Right kidney (tissue), 9 donors: Measurements from ENCODE around the gene ACAA1.
A peak's percentile ranks its signal among the peaks of the same experiment; 100 is the strongest.
"Not testable (repeated sequence)": the region's sequence is repeated elsewhere in the genome, so short reads cannot be mapped to it uniquely, and the experiment has no call there.

ENCODE experiments used
- DNase-seq: peaks from one replicate; pipeline ENCODE4 v3.0.0-alpha.2; 2016
- long read RNA-seq, 8 donors: transcript quantifications; one replicate each; lab custom pipeline, GENCODE V29; 2026

Gene ACAA1
- long read RNA-seq, donor 1, transcript ACAA1-202 (12 exons, 1,785 nt): major isoform, 39 of 67 reads
- long read RNA-seq, donor 1, transcript ACAA1-215 (3 exons, 876 nt): minor isoform, 6 of 67 reads
- long read RNA-seq, donor 1, partial matches to known transcripts: 18 of 67 reads
- long read RNA-seq, donor 1, other reads (novel, unspliced or antisense): 0 of 67 reads
- long read RNA-seq, donor 2, transcript ACAA1-202 (12 exons, 1,785 nt): major isoform, 29 of 37 reads
- long read RNA-seq, donor 2, partial matches to known transcripts: 6 of 37 reads
- long read RNA-seq, donor 2, other reads (novel, unspliced or antisense): 0 of 37 reads
- long read RNA-seq, donor 3, transcript ACAA1-202 (12 exons, 1,785 nt): major isoform, 11 of 12 reads
- long read RNA-seq, donor 3, partial matches to known transcripts: 0 of 12 reads
- long read RNA-seq, donor 3, other reads (novel, unspliced or antisense): 0 of 12 reads
- long read RNA-seq, donor 4, transcript ACAA1-202 (12 exons, 1,785 nt): major isoform, 15 of 44 reads
- long read RNA-seq, donor 4, partial matches to known transcripts: 23 of 44 reads
- long read RNA-seq, donor 4, other reads (novel, unspliced or antisense): 0 of 44 reads
- long read RNA-seq, donor 5, transcript ACAA1-202 (12 exons, 1,785 nt): major isoform, 31 of 64 reads
- long read RNA-seq, donor 5, transcript ACAA1-215 (3 exons, 876 nt): minor isoform, 7 of 64 reads
- long read RNA-seq, donor 5, partial matches to known transcripts: 24 of 64 reads
- long read RNA-seq, donor 5, other reads (novel, unspliced or antisense): 0 of 64 reads
- long read RNA-seq, donor 6, transcript ACAA1-202 (12 exons, 1,785 nt): major isoform, 31 of 47 reads
- long read RNA-seq, donor 6, partial matches to known transcripts: 14 of 47 reads
- long read RNA-seq, donor 6, other reads (novel, unspliced or antisense): 0 of 47 reads
- long read RNA-seq, donor 7, transcript ACAA1-202 (12 exons, 1,785 nt): major isoform, 36 of 77 reads
- long read RNA-seq, donor 7, partial matches to known transcripts: 34 of 77 reads
- long read RNA-seq, donor 7, other reads (novel, unspliced or antisense): 0 of 77 reads
- long read RNA-seq, donor 8, transcript ACAA1-202 (12 exons, 1,785 nt): major isoform, 49 of 62 reads
- long read RNA-seq, donor 8, transcript ACAA1-215 (3 exons, 876 nt): minor isoform, 6 of 62 reads
- long read RNA-seq, donor 8, partial matches to known transcripts: 6 of 62 reads
- long read RNA-seq, donor 8, other reads (novel, unspliced or antisense): 0 of 62 reads

- DNase-seq: peak; percentile 96
Measured at GRCh38 chr3:38136777-38137614, at the start of gene ACAA1. Gene ACAA1, minus strand, starts transcription at chr3:38137127. Its CDS starts 92 bp downstream, at chr3:38137035.

- DNase-seq: no peak
Measured at GRCh38 chr3:38177181-38177580, 40.3 kb upstream of the ACAA1 start.

DNA sequence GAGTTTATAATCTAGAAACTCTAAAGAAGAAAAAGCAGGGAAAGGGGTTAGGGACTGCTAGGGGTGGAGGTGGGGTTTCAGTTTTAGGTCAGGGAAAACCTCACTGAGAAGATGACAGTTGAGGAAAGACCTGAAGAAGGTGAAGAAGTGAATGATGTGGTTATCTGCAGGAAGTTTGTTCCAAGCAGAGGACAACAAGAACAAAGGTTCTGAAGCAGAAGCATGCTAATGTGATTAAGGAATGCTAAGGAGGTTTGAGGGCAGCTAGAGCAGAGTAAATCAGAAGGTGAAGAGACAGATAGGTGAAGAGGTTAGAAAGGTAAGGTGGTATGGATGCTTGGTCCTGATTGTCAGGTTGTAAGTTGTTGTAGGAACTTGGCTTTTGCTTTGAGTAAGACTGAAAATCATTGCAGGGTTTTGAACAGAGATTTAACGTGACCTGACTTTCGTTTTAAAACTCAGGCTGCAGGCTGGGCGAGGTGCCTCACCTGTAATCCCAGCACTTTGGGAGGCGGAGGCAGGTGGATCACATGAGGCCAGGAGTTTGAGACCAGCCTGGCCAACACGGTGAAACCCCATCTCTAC lies 37.0 kb upstream of the ACAA1 start:
- no peak for DNase-seq

- no peak for DNase-seq
Measured at GRCh38 chr3:38171622-38172021, 34.7 kb upstream of the ACAA1 start.

GRCh38 chr3:38170722-38171121 lies 33.8 kb upstream of the ACAA1 start:
- no peak for DNase-seq

DNA sequence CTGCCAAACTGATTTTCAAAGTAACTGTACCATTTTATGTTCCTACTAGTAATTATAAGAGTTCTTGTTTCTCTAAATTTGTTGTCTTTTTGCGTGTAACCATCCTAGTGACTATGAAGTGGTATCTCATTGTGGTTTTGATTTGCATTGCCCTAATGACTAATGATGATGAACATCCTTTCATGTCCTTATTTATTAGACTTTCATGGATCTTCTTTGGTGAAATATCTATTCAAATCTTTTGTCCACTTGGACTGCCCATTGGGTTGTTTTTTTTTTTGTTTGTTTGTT lies 32.0 kb upstream of the ACAA1 start:
- no peak for DNase-seq

DNA sequence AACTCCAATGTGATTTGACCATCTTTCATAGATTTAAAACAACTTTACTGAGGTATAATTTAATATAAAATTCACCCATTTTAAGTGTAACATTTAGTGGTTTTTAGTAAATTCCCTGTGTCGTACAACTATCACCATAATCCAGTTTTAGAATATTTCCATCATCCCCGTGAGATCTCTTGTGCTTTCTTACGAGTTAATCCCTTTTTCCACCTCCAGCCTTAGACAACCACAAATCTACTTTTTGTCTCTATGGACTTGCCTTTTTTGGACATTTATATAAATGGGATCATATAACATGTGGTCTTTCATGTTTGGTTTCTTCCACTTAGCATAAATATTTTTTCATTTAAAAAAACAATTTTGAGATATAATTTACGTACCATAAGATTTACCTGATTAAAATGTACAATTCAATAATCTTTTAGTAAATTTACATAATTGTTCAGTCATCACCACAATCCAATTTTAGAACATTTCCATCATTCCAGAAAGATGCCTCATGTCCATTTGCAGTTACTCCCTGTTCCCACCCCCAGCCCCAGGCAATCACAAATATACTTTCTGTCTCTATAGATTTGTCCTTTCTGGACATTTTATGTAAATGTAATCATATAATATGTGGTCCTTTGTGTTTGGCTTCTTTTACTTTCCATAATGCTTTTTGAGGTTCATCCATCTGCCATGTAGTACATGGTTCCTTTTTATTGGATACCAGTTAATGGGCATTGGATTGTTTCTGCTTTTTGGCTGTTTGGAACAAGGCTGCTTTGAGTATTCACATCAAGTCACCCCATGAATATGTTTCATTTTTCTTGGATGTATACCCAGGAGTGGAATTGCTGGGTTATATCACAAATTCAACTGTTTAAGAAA lies 31.5 kb upstream of the ACAA1 start:
- DNase-seq: no peak

DNA sequence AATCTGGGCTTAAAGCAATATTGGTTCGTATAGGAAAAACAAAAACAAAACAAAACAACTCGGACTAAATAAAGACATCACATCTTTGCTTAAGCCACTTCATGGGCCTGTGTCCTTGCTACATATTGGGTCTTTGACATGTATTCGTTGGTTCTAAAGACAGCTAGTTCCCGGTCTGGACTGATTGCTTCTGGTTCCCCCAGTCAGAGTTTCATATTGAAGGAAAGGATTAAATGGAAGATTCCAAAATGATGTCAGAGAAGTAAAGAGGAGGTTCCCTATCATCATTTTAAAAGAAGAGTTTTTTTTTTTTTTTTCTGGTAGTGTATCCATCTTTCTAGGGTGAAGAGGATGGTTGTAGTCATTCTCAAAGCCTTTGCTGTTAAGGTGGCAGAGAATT lies 30.7 kb upstream of the ACAA1 start:
- DNase-seq: no peak

GRCh38 chr3:38165722-38166387 lies 28.9 kb upstream of the ACAA1 start:
- peak; percentile 60 for DNase-seq

- DNase-seq: peak; percentile 99
Measured at GRCh38 chr3:38164952-38165721, 28.2 kb upstream of the ACAA1 start, which contains the start of gene OXSR1. Gene OXSR1, plus strand, starts transcription at chr3:38165537. Its CDS starts 340 bp downstream, at chr3:38165877.

- peak; percentile 93 for DNase-seq
Measured at GRCh38 chr3:38164643-38164951, 27.7 kb upstream of the ACAA1 start.

DNA sequence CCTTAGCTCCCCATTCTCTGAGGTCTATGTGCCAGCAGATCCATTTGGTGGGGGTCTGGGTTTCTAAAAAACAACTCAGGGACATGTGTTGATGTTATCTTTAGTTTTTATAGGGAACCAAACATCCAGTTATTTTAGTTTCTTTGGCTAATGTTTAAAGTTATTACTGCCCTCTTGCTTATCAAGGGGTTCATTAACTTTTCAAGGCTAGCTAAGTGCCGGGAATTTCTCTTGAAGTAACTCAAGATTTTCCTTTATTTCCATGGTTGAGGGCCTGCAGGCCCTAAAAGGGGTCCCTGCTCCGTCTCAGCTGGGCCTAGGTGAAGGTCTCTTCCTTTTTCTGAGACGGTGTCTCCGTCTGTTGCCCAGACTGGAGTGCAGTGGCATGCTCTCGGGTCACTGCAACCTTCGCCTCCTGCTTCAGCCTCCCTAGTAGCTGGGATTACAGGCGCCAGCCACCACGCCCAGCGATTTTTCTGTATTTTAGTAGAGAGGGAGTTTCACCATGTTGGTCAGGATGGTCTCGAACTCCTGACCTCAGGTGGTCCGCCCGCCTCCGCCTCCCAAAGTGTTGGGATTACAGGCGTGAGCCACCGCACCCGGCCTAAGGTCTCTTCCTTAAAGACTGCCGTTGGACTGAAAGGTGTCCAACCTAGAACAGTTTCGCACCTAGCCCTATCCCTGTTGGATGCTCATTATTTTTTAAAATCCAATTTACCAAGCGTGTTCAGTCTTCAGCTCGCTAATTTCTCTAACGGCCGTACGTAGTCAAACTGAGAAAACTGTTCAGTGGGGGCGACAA lies 27.1 kb upstream of the ACAA1 start:
- DNase-seq: peak; percentile 59

DNA sequence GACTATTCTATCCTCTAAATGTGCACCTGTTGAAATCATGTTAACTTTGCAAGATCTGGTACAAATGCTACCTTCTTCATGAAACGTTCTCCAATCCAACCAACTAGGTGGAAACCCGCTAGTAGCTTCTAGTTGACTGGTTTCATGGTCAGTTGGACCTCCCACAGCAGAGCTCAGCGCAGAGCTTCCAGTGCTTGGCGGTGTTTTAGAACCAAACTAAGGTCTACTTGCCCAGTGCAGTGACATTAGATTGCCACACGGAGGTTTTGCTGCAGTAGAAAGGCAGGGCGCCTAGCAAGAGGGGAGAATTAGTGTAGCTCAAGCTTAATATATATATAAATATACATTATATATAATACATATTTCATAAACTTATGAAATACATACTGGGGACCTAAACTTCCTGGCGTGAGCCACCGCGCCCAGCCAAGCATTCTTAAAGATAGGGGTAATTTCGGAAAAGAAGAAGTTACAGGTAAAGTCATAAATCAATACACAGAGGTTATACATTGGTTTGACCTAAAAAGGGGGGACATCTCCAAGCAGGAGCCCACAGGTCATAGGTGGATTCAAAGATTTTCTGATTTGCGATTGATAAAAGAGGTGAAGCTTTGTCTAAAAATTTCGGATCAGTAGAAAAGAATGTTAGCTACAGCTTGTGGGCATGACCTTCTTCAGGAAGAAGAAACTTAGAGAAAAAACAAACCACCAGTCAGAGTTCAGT lies 26.4 kb upstream of the ACAA1 start:
- no peak for DNase-seq

DNA sequence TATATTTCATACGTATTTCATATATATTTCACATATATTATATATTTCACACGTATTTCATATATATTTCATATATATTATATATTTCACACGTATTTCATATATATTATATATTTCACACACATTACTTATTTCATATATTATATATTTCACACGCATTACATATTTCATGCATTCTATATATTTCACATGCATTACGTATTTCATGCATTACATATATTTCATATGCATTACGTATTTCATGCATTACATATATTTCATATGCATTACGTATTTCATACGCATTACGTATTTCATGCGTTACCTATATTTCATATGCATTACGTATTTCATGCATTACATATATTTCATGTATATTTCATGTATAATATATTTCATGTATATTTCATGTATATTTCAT lies 23.8 kb upstream of the ACAA1 start:
- not testable (repeated sequence) for DNase-seq

DNA sequence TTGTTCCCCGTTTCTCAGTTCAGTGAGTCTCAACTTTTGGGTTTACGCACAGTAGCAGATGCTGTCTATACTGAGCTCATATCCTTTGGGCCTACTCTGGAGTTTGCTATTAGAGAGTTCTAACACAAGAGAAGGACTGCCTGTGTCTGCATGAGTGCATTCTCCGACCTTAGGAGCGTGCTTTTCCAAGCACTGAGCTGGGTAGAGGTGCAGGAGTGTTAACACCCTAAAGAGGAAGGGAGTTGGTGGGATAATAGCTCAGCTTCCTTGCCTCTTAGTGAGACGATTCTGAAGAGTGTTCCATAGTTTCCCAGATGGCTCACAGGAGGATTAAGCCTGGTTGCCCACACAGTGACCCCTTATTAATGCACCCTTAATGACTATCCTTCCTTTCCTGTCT lies 21.5 kb upstream of the ACAA1 start:
- DNase-seq: no peak

GRCh38 chr3:38157595-38157994 lies 20.7 kb upstream of the ACAA1 start:
- DNase-seq: no peak

DNA sequence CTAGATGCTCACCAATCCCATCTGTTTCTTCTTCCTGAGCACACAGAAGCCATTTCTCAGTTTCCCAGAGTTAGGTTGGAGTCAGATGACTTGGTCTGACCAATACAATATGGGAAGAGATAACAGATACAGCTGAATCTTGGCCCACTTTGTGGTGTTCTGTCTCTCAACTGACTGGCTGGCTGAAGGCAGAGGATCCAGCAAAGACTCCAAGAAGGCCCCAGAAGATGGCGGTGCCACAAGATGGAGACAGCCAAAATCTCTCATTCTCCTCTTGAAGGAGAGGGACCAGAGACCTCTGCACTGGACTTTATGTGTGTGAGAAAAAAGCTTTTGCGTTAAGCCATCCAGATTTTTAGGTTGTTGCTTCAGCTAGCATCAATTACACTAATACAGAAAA lies 20.2 kb upstream of the ACAA1 start:
- no peak for DNase-seq

GRCh38 chr3:38155825-38156224 lies 18.9 kb upstream of the ACAA1 start:
- no peak for DNase-seq
